Gastrocnemius medialis (tissue), 4 donors: ENCODE data around the gene TBXT.

Experiments used
- CTCF ChIP-seq, 5 experiments: fragments of 450-650 bp in 3 of 5; fragments of 200-600 bp in 2 of 5; sonication (generic) in 2 of 5; IDR thresholded peaks in 4 of 5; conservative IDR thresholded peaks in 1 of 5; 1 replicate in 4 of 5; 2 replicates in 1 of 5; pipeline ENCODE4 v1.5.1; 2016 to 2019; ENCODE audit warnings: antibody characterized with exemption in 5 of 5, mild to moderate bottlenecking in 3 of 5, moderate library complexity in 3 of 5
- POLR2A ChIP-seq, 2 donors: fragments of 450-650 bp; IDR thresholded peaks; one replicate each; pipeline ENCODE4 v1.6.1; 2017; ENCODE audit warnings: antibody characterized with exemption in 2 of 2, mild to moderate bottlenecking in 2 of 2, moderate library complexity in 2 of 2

GRCh38 chr6:166197361-166197760 is 29.7 kb upstream of the TBXT start:
- TF ChIP-seq CTCF (IDR thresholded peaks at IDR 0.05 in 4 of 5, conservative IDR thresholded peaks at IDR 0.05 in 1 of 5) (no peak), POLR2A (IDR thresholded peaks at IDR 0.05) (no peak)
